ENCODE data around the gene UTF1. TPM values are rescaled to one million over a fixed set of nuclear protein-coding genes. Genes with fewer than 3 reads are reported as not detected.

UTF1 gene
- total and polyA plus RNA-seq, 11 donors = not detected

GRCh38 chr10:133196936-133197758 lies 32.9 kb upstream of the UTF1 start:
- no peaks in the 10 kb centered on the region for H3K36me3 ChIP-seq
- peaks cover 0 to 25% (median 4%) of the 10 kb centered on the region in 12 donors for H3K9me3 ChIP-seq
- TF ChIP-seq, protein P1, sequence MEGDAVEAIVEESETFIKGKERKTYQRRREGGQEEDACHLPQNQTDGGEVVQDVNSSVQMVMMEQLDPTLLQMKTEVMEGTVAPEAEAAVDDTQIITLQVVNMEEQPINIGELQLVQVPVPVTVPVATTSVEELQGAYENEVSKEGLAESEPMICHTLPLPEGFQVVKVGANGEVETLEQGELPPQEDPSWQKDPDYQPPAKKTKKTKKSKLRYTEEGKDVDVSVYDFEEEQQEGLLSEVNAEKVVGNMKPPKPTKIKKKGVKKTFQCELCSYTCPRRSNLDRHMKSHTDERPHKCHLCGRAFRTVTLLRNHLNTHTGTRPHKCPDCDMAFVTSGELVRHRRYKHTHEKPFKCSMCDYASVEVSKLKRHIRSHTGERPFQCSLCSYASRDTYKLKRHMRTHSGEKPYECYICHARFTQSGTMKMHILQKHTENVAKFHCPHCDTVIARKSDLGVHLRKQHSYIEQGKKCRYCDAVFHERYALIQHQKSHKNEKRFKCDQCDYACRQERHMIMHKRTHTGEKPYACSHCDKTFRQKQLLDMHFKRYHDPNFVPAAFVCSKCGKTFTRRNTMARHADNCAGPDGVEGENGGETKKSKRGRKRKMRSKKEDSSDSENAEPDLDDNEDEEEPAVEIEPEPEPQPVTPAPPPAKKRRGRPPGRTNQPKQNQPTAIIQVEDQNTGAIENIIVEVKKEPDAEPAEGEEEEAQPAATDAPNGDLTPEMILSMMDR (IDR thresholded peaks at IDR 0.05) = no peak
- TF ChIP-seq POLR2A (IDR thresholded peaks at IDR 0.05) = no peak
- H3K4me1 ChIP-seq = no peaks in the 10 kb centered on the region
- no peak for ATAC-seq
- H3K27me3 ChIP-seq = no peaks in the 10 kb centered on the region
- H3K4me3 ChIP-seq = no peak overlapping the region
- H3K27ac ChIP-seq = no peak overlapping the region
- WGBS, 4 donors = 77 to 83% (median 81%) methylated on average over 20 to 40 of the region's 40 CpGs
- DNase-seq = peak in 2 of 5 donors; percentile 18 to 39
- intact Hi-C loops (cut with DNase I) = no loop called here

DNA sequence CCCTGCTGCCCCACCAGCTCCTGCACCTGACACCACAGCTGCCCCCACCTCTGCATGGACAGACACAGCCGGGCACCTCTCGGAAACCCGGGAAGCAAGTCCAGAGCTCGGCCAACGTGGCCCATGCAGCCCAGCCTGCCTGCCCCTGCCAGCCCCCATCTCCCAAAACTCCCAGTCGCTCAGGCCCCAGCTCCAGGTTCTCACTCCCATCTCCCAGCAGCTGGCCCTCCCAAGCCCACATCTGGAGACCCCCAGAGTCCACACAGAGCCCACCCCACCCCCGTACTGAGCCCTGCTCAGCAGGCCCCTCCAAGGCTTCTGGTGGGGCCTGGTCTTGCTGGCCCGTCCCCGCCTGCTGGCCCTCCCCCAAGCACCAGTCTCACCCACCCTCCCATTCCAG lies 32.2 kb upstream of the UTF1 start:
- DNase-seq (peak in 2 of 5 donors; percentile 21 to 34), ATAC-seq (no peak)
- no peaks in the 10 kb centered on the region for H3K27me3 ChIP-seq
- no peaks in the 10 kb centered on the region for H3K36me3 ChIP-seq
- intact Hi-C loops (cut with DNase I) = no loop called here
- 87 to 90% (median 88%) methylated on average over 9 of the region's 9 CpGs for WGBS, 4 donors
- no peak overlapping the region for H3K4me3 ChIP-seq
- no peaks in the 10 kb centered on the region for H3K4me1 ChIP-seq
- H3K27ac ChIP-seq = no peak overlapping the region
- TF ChIP-seq, protein P1 (IDR thresholded peaks at IDR 0.05) = no peak
- TF ChIP-seq POLR2A (IDR thresholded peaks at IDR 0.05) = no peak
- H3K9me3 ChIP-seq = peaks cover 0 to 19% (median 3%) of the 10 kb centered on the region in 12 donors

- WGBS, 4 donors = 91 to 97% (median 95%) methylated on average over 7 to 26 of the region's 26 CpGs
- peaks cover 0 to 15% (median 2%) of the 10 kb centered on the region in 12 donors for H3K9me3 ChIP-seq
- H3K36me3 ChIP-seq = no peaks in the 10 kb centered on the region
- DNase-seq (peak in 3 of 5 donors; percentile 7 to 63 (median 12)), ATAC-seq (no peak)
- no peak overlapping the region for H3K27ac ChIP-seq
- no peaks in the 10 kb centered on the region for H3K4me1 ChIP-seq
- TF ChIP-seq POLR2A (IDR thresholded peaks at IDR 0.05) = no peak
- TF ChIP-seq, protein P1 (IDR thresholded peaks at IDR 0.05) = no peak
- intact Hi-C loops (cut with DNase I) = no loop called here
- no peak overlapping the region for H3K4me3 ChIP-seq
- no peaks in the 10 kb centered on the region for H3K27me3 ChIP-seq
Observed at GRCh38 chr10:133198206-133198605, 31.8 kb upstream of the UTF1 start.

- Histone ChIP-seq H3K4me1 (no peaks in the 10 kb centered on the region), H3K4me3 (no peak overlapping the region), H3K36me3 (no peaks in the 10 kb centered on the region), H3K27me3 (no peaks in the 10 kb centered on the region), H3K27ac (no peak overlapping the region), H3K9me3 (peaks cover 0 to 8% (median under 1%) of the 10 kb centered on the region in 12 donors)
- TF ChIP-seq, protein P1 (IDR thresholded peaks at IDR 0.05) = no peak
- no peak for ATAC-seq
- WGBS, 4 donors = 85 to 92% (median 88%) methylated on average over 26 to 54 of the region's 54 CpGs
- intact Hi-C loops (cut with DNase I) = no loop called here
- DNase-seq = peak in 3 of 5 donors; percentile 14 to 57 (median 21)
Observed at GRCh38 chr10:133198621-133199487, 31.2 kb upstream of the UTF1 start.
